HG03342 (cell line): ENCODE measurements around the gene RSPO1.

Experiments
- ATAC-seq: cut with Tn5 transposase; IDR thresholded peaks from one replicate; pipeline ENCODE4 v1.9.1; 2021; ENCODE audit warnings: mild to moderate bottlenecking, moderate library complexity; ENCODE audit not compliant: unreplicated experiment

Gene RSPO1

DNA sequence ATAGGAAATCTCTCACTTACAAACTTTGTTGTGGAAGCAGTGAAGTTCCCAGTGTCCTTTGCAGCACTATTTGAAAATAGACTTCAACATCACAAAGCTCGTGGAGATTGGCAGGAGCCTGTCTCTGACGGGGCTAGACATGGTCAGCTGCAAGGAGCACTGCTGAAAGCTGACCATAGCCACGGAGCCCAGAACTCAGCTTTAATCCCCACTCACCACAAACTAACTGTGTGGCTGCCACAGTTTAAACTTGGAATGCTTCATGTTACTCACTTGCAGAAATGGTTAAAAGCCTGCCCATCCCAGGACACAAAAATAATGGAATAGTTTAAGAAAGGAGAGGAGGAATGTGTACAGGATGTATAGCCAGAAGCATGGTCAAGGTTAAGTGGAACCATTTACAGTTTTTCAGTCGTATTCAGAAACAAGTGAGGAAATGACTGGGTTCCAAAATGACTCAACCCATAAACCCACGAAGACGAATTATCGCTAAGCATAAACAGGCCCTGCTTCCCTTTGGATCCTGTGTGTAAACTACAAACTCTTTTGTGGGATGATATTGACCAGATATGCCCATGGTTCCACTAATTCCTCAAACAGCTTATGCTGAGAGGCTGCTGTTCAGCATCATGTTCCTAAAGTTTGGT is 59.7 kb downstream of the RSPO1 start:
- no peak for ATAC-seq

DNA sequence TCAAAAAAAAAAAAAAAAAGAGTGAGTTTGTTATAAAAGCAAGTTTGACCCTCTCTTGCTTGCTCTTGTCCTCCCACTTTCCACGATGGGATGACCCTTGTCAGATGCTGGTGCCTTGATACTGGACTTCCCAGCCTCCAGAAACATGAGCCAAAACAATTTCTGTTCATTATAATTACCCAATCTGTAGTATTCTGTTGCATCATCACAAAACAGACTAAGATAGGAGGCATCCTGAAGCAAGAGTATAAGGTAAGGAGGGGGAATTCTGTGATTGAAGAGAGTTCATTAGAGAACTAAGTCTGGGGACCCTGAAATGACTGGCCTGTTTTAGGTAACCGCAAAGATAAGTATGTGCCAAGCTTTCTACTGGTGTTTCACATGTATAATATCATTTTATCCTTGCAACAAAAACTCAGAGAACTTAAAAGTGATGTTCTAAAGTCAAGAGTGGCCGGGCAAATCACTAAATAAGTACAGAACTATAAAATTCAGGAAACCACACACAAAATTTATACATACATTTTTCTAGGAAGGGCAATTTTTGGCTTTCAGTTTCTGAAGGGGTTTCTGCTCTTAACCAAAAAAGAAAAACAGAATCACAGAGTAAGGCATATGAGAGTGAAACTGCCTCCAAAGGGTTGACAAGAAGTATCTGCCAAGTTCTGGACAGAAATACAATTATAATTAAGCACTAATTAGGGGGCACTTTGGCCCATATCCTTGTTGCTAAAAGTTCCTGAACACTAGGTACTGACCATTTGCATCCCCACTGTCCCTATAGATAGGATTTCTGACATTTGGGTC is 64.0 kb downstream of the RSPO1 start:
- no peak for ATAC-seq

DNA sequence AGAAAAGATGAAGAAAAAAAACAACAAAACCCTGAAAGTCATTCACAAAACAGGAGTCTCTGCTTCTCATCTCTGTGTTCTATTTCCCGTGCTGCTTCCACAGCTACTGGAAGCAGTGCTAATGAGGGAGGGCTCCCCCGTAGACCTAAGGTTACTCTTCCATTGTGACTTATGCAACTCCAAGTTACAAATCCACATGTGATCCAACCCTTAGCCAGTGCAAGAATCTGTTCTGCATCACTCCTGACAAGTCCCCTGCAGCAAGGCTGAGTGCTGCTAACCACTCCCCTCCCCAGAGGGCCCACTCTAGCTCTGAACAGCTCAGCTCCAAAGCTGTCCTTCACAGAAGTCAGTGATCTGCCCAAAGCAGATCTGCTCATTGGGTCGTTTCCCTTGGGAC is 67.7 kb downstream of the RSPO1 start:
- ATAC-seq = no peak

DNA sequence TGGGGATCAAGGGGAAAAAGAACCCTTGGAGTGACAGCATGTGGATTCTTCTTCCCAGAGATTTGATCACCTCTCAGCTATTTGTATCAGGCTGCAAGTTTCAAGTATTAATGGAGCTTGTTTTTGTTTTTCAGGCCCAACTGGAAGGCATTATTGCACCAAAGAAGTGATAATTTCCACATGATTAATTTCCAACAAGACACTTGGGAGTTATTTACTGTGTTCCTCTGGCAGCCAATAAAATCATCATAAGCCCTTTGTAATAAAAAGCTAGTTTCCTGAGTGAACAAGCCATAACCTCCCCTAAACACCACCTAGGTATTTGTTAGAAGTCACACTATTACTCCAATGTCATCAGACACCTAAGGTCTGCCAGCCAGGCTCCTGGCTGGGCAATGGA is 69.8 kb downstream of the RSPO1 start:
- no peak for ATAC-seq

DNA sequence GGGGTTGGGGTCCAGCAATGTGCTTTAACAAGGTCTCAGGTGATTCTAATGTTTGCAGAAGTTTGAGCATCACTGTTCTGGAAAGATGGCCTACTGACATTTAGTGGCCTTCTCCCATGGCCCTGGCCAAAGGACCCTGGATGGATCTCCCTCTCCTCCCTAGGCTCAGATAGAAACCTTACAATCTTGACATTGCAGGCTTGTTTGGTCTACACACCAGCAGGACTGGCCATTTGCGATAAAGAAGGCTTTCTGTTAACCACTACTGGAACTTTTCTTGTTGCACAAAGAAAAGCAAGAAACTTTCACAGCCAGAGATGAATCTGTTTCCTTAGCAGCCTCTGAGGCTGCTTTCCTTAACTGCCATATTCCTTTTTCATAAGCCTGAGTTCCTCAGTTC is 71.7 kb downstream of the RSPO1 start:
- ATAC-seq = no peak
